CD14-positive monocyte (primary cell): ENCODE measurements around the gene TIPARP. TPM values are rescaled to one million over a fixed set of nuclear protein-coding genes. Genes with fewer than 3 reads are reported as not detected.

Experiments
- DNase-seq, 3 donors: peaks; one replicate each; pipeline ENCODE4 v3.0.0-alpha.2; 2011 to 2022
- H2AFZ ChIP-seq: 2 replicates; pipeline ENCODE4 v1.6.0; 2012; ENCODE audit warnings: mild to moderate bottlenecking, low read depth, low read length, inconsistent platforms; ENCODE audit not compliant: insufficient read depth, poor library complexity, severe bottlenecking
- H3K27ac ChIP-seq, 2 donors: 1 replicate in 1 of 2; 2 replicates in 1 of 2; pipeline ENCODE4 v1.5.1; 2012 to 2013; ENCODE audit warnings: low read length in 2 of 2, control low read depth in 1 of 2, inconsistent platforms in 1 of 2, low read depth in 1 of 2, mild to moderate bottlenecking in 1 of 2
- H3K27me3 ChIP-seq, 2 donors: one replicate each; pipeline versions ENCODE4 v1.6.0 to v1.6.1; 2011 to 2013; ENCODE audit warnings: low read length in 2 of 2; ENCODE audit not compliant: control insufficient read depth in 2 of 2, insufficient read depth in 2 of 2
- H3K36me3 ChIP-seq, 2 donors: replicated peaks in 1 of 2; 1 replicate in 1 of 2; 2 replicates in 1 of 2; pipeline versions ENCODE4 v1.5.1 to v1.6.1; 2012 to 2013; ENCODE audit warnings: low read length in 2 of 2, control low read depth in 1 of 2, inconsistent platforms in 1 of 2, mild to moderate bottlenecking in 1 of 2; ENCODE audit not compliant: insufficient read depth in 2 of 2, control insufficient read depth in 1 of 2
- H3K4me1 ChIP-seq, 2 donors: 1 replicate in 1 of 2; 2 replicates in 1 of 2; pipeline versions ENCODE4 v1.5.1 to v1.6.1; 2012 to 2013; ENCODE audit warnings: low read length in 2 of 2, control low read depth in 1 of 2, inconsistent platforms in 1 of 2, mild to moderate bottlenecking in 1 of 2, moderate library complexity in 1 of 2; ENCODE audit not compliant: insufficient read depth in 2 of 2, control insufficient read depth in 1 of 2
- H3K4me2 ChIP-seq: replicated peaks from 2 replicates; pipeline ENCODE3; 2012; ENCODE audit warnings: low read length, moderate library complexity, mild to moderate bottlenecking; ENCODE audit not compliant: poor library complexity, severe bottlenecking; ENCODE audit errors: extremely low read depth
- H3K4me3 ChIP-seq, 3 experiments: fragments of 200-600 bp in 1 of 3; sonication (generic) in 1 of 3; replicated peaks in 1 of 3; 1 replicate in 2 of 3; 2 replicates in 1 of 3; pipeline ENCODE4 v1.5.1; 2011 to 2013; ENCODE audit warnings: low read length in 3 of 3, mild to moderate bottlenecking in 3 of 3, control low read depth in 2 of 3, low read depth in 2 of 3, inconsistent platforms in 1 of 3, moderate library complexity in 1 of 3
- H3K79me2 ChIP-seq: 2 replicates; pipeline ENCODE4 v1.6.0; 2012; ENCODE audit warnings: mild to moderate bottlenecking, control low read depth, inconsistent platforms, low read length, moderate library complexity; ENCODE audit not compliant: insufficient read depth
- H3K9ac ChIP-seq: 2 replicates; pipeline ENCODE4 v1.6.0; 2017; ENCODE audit warnings: low read length, mild to moderate bottlenecking; ENCODE audit not compliant: insufficient read depth, poor library complexity, severe bottlenecking
- H3K9me3 ChIP-seq, 2 donors: replicated peaks in 1 of 2; 1 replicate in 1 of 2; 2 replicates in 1 of 2; pipeline versions ENCODE4 v1.5.1 to v1.6.1; 2012 to 2013; ENCODE audit warnings: low read length in 2 of 2, control low read depth in 1 of 2; ENCODE audit not compliant: control insufficient read depth in 1 of 2, insufficient read depth in 1 of 2
- H4K20me1 ChIP-seq: 2 replicates; pipeline ENCODE4 v1.6.0; 2012; ENCODE audit warnings: mild to moderate bottlenecking, low read length, control low read depth, moderate library complexity; ENCODE audit not compliant: insufficient read depth
- H3K27ac Mint-ChIP-seq, 7 donors: one replicate each; pipeline ENCODE4 v1.8.0; 2020; ENCODE audit warnings: mild to moderate bottlenecking in 7 of 7, mixed read lengths in 7 of 7, moderate library complexity in 6 of 7, inconsistent platforms in 2 of 7
- H3K27me3 Mint-ChIP-seq, 3 donors: one replicate each; pipeline ENCODE4 v1.8.0; 2021 to 2022; ENCODE audit warnings: low read depth in 3 of 3, mild to moderate bottlenecking in 3 of 3, mixed read lengths in 3 of 3, moderate library complexity in 3 of 3, inconsistent platforms in 1 of 3
- H3K36me3 Mint-ChIP-seq, 2 donors: one replicate each; pipeline ENCODE4 v1.8.0; 2020; ENCODE audit warnings: mixed read lengths in 2 of 2, inconsistent platforms in 1 of 2, mild to moderate bottlenecking in 1 of 2
- H3K4me1 Mint-ChIP-seq: one replicate; pipeline ENCODE4 v1.8.0; 2020; ENCODE audit warnings: mild to moderate bottlenecking, mixed read lengths
- H3K4me3 Mint-ChIP-seq, 2 donors: one replicate each; pipeline ENCODE4 v1.8.0; 2020; ENCODE audit warnings: mild to moderate bottlenecking in 2 of 2, mixed read lengths in 2 of 2, moderate library complexity in 1 of 2
- H3K9me3 Mint-ChIP-seq, 7 donors: one replicate each; pipeline ENCODE4 v1.8.0; 2020 to 2022; ENCODE audit warnings: mixed read lengths in 7 of 7, mild to moderate bottlenecking in 6 of 7, moderate library complexity in 6 of 7, inconsistent platforms in 2 of 7
- CTCF ChIP-seq: fragments of 200-600 bp; IDR thresholded peaks from one replicate; pipeline ENCODE4 v1.8.0; 2022; ENCODE audit warnings: antibody characterized with exemption, mild to moderate bottlenecking
- WGBS: methylation state at CpG from one replicate; pipeline ENCODE4 v1.1.5; 2013; ENCODE audit warnings: missing lambda C conversion rate; ENCODE audit not compliant: insufficient coverage; 5-methylcytosine and 5-hydroxymethylcytosine counted together
- intact Hi-C, 2 donors: fragments of 100-400 bp; cut with micrococcal nuclease; formaldehyde crosslinking; loops; one replicate each; pipeline versions ENCODE4 v1.15.0 to v1.15.1; 2023
- polyA plus RNA-seq, 3 donors: library from polyadenylated mRNA; depleted of rRNA in 1 of 3; unstranded in 2 of 3; stranded (reverse) in 1 of 3; fragments of 300-500 nt in 2 of 3; fragments of >200 nt in 1 of 3; fragmentation: Illumina TruSeq in 2 of 3; gene quantifications; 1 replicate in 2 of 3; 2 replicates in 1 of 3; pipeline ENCODE4 v1.2.3, GENCODE V29; 2012 to 2021

Gene TIPARP
- polyA plus RNA-seq, 3 donors = 12.7 to 42.5 (median 16.7) TPM

GRCh38 chr3:156642750-156643728 is 31.4 kb upstream of the TIPARP start:
- Mint-ChIP-seq H3K4me3 (peak overlapping the region; percentile 60 to 97), H3K36me3 (no peaks in the 10 kb centered on the region), H3K9me3 (peaks cover 0 to 6% (median 3%) of the 10 kb centered on the region in 7 donors), H3K4me1 (peaks cover 18% of the 10 kb centered on the region), H3K27ac (peak overlapping the region; percentile 47 to 85 (median 75)), H3K27me3 (no peaks in the 10 kb centered on the region)
- Histone ChIP-seq H4K20me1 (no peaks in the 10 kb centered on the region), H3K4me2 (peak overlapping the region; percentile 65), H3K4me1 (peaks cover 18% of the 10 kb centered on the region in 2 donors), H2AFZ (peak overlapping the region; percentile 56), H3K27me3 (no peaks in the 10 kb centered on the region), H3K79me2 (no peaks in the 10 kb centered on the region), H3K4me3 (peak overlapping the region in 2 of 3 experiments; percentile 14 to 47), H3K36me3 (no peaks in the 10 kb centered on the region), H3K9me3 (no peaks in the 10 kb centered on the region), H3K27ac (peak overlapping the region; percentile 8 to 57), H3K9ac (no peak overlapping the region)
- intact Hi-C loops = no loop called here
- WGBS = 17% methylated on average over 2 of the region's 8 CpGs
- TF ChIP-seq CTCF = no peak
- DNase-seq = peak in 1 of 3 donors; percentile 9

GRCh38 chr3:156643729-156644389 is 30.5 kb upstream of the TIPARP start:
- Histone ChIP-seq H3K4me2 (peak overlapping the region; percentile 65), H2AFZ (peak overlapping the region; percentile 56)
- peak; percentile 75 to 91 (median 85) for DNase-seq

More at GRCh38 chr3:156643729-156644389, 30.5 kb upstream of the TIPARP start:
- Histone ChIP-seq H3K27me3 (no peaks in the 10 kb centered on the region), H3K27ac (peak overlapping the region; percentile 8 to 57), H3K4me3 (peak overlapping the region in 2 of 3 experiments; percentile 14 to 47), H3K4me1 (peaks cover 18% of the 10 kb centered on the region in 2 donors), H3K9me3 (no peaks in the 10 kb centered on the region), H3K36me3 (no peaks in the 10 kb centered on the region), H4K20me1 (no peaks in the 10 kb centered on the region), H3K79me2 (no peaks in the 10 kb centered on the region), H3K9ac (no peak overlapping the region)
- no peak for TF ChIP-seq CTCF
- peak overlapping the region; percentile 47 to 85 (median 71) for H3K27ac Mint-ChIP-seq
- H3K4me3 Mint-ChIP-seq = peak overlapping the region; percentile 60 to 97
- intact Hi-C loops = no loop called here
- peaks cover 0 to 6% (median 3%) of the 10 kb centered on the region in 7 donors for H3K9me3 Mint-ChIP-seq
- no peaks in the 10 kb centered on the region for H3K36me3 Mint-ChIP-seq
- peaks cover 18% of the 10 kb centered on the region for H3K4me1 Mint-ChIP-seq
- WGBS = 0% methylated on average over 1 of the region's 6 CpGs
- H3K27me3 Mint-ChIP-seq = no peaks in the 10 kb centered on the region
